Fibroblast of skin of abdomen (primary cell): Measurements from ENCODE around the gene HSD11B1L.
"Not testable (repeated sequence)": the region's sequence is repeated elsewhere in the genome, so short reads cannot be mapped to it uniquely, and the experiment has no call there.

ENCODE experiments used
- DNase-seq: peaks from one replicate; pipeline ENCODE4 v3.0.0-alpha.2; 2013

HSD11B1L gene

DNA sequence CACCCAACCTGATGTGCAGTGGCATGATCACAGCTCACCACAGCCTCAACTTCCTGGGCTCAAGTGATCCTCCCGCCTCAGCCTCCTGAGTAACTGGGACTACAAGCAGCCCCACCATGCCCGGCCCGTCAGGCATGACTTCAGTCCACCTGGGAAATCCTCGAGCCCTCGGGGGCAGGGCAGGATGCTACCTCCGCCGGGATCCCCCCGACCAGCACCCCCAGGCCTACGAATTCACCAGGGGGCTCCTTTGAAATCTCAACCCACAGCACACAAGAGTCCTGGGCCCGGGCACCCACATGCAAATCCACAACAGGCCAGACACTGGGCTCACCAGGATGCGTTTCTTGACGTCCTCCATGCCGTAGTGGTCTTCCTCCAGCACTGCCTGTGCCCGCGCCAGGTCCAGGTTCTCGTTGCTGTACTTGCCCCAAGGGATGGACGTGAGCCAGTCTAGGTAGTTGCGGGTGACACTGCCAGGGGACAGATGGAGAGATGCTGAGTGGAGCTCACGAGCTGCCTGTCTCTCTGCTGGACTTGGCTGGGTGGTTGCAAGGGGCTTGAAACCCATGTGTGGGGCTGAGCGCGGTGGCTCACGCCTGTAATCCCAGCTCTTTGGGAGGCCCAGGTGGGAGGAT lies 19.7 kb downstream of the HSD11B1L start:
- DNase-seq, result no peak

DNA sequence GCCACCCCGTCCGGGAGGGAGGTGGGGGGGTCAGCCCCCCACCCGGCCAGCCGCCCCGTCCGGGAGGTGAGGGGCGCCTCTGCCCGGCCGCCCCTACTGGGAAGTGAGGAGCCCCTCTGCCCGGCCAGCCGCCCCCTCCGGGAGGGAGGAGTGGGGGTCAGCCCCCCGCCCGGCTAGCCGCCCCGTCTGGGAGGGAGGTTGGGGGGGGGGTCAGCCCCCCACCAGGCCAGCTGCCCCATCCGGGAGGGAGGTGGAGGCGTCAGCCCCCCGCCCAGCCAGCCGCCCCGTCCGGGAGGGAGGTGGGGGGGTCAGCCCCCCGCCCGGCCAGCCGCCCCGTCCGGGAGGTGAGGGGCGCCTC lies 21.2 kb downstream of the HSD11B1L start:
- DNase-seq, result not testable (repeated sequence)

DNA sequence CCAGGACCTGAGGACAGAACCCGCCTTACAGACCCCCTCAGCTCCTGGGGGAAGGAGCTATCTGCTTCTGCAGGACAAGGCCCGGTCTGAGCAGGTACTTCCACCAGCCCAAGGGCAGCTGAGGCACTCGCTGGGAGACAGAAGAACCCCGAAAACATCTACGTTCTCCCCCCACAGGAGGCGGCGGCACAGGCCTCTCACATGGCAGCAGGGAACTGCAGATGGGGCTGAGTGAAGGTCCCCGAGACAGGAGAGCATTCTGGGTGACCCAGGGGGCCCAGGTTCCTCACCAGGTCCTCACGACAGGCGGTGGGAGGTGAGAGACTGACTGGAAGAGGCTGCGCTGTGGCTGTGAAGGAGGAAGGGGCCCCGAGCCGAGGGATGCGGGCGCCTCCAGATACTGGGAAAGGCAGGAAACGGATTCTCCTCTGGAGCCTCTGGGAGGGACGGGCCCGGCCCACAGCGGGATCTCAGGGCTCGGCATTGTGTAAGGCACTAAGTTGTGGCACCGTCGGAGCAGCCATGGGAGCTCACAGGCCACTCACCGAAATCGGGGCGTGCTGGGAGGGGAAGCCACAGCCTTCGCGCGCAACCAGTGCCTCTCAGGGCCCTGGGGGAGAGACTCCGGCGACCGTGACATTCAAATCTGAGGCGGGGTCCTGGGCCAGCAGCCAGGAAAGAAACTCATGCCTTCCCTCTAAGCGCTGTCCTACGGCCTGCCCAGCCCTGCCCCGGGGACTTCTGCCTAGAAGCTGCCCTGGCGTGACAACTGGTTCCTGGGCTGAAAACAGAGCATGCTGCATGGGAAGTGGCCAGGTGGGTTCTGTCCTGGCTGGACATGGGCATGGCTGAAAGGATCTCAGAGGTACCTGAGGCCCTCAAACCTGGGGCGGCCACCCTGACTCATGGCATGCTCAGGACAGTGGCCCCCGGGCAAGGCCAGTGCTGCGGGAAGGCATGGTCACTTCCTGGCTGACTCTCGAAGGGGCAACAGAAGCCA lies 23.3 kb downstream of the HSD11B1L start:
- DNase-seq, result no peak

DNA sequence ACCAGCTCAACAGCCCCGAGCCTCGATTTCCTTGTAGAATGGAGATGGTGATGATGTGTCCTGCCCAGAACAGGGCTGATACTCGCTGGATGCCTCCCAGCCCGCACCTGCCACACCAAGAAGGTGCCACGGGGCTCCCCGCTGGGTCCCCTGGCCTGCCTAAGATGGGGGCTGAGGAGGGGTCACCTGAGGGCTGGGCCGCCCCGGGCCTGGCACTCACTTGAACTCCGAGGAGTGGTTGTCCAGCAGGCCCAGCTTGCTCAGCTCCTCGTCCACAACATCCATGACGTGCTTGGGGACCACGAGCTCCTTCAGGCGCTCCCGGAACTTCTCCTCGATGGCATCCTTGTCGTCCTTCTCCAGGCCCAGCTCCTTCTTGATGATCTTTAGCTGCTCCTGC lies 24.7 kb downstream of the HSD11B1L start:
- DNase-seq, result no peak

DNA sequence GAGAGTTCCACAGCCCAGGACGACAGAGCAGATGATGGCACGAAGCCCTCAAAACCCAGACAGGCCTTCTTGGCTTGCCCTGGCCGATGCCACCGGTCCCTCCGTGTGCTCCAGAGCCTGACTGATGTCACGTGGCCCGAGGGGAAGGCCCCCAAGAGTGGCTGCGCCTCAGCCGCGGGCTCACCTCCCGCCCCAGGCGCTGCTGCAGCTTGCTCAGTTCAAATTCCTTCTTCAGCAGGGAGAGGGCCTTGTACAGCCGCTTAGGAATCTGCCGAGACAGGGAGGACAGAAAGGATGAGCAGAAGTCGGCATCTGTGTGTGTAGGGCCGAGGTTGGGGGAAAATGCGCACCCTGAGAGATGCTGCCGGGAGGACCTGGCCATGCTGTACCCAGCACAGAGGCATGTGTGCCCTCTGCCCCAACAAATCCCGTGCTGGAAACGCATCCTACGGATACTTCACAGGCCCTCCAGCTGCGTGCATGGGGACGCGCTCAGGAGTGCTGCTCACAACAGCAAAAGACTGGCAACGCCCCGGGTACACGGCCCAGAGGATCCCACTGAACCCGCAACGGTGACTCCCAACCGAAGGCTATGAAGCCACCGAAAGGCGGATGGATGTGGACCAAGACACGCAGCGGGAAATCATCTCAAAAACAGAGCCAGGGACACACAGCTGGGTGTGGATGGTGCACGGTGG lies 26.2 kb downstream of the HSD11B1L start:
- DNase-seq, result no peak

DNA sequence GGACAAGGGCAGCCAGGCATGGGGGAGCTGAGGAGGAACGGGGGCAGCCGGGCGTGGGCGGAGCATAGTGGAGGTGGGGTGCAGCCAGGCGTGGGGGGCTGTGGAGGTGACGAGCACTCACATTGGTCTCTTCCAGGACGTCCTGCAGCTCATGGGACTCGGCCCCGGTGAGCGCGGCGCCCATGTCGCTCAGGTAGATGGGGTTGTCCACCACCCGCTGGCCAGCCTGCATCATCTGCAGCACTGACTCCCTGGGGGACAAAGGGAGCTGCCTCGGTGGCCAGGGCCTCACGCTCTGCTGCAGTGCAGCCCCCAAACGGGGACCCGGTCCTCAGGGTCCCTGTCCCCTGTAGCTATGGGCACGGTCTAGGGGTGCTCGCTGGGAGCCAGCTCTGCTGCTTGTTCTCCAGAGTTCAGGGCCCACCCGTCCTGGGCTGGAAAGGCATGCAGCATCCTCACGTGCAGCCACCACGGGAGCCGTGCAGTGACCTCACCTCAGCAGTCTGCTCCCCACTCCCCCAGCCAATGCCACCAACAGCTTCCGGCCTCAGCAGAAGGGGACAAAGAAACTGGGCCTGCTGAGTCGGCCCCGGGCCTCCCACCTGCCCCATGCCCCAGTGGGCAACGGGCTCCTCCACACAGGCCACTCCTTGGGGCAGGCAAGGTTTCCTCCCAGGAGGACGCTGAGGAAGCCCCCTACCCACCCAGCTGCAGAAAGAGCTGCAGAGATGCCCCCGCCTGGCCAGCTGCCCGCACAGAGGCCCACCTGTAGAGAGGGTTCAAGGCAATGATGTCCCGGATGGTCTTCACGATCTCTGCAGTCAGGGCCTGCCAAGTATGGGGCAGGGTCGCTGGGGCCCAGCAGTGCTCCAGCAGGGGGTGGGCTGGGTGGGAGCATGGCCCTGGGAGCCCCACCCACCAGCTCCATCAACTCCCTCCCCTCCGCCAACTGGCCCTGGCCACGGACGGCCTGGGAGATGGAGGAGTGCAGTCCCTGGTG lies 27.0 kb downstream of the HSD11B1L start:
- no peak for DNase-seq

DNA sequence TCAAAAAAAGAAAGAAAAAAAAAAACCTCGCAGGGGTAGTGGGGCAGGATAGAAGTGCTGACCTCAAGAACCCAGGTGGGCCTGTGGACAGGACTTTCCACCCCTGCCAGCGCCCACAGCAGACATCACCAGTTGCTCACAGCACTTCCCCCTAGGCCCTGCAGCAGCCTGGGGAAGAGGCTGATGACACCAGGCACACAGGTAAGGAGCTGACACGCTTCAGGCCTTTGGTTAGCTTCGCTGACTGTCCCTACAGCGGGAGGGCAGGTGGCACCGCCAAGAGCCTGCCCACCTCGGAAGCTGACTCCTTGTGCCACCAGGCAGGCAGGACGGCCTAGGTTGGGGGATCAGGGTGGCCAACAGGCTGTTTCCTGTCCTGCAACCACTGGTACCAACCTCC lies 30.2 kb downstream of the HSD11B1L start:
- no peak for DNase-seq

DNA sequence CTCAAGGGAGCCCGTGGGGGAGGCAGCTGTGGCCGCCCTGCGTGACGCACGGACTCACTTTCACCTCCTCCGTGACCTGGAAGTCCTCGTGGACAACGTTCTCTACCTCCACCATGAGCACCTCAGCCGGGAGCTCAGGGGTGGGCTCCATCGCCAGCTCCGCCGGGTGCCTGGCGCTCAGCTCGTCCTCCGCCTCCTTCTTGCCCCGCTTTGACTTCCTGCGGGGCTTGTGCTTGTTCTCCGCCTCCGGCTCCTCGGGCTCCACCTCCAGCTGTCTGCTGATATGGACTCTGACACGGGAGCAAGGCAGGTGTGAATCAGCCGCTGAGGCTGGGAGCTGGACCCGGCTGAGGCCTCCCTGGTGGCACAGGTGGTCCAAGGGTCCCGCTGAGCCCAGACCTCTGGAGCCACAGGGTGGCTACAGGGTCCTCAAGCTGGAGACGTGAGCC lies 30.9 kb downstream of the HSD11B1L start:
- DNase-seq, result no peak

DNA sequence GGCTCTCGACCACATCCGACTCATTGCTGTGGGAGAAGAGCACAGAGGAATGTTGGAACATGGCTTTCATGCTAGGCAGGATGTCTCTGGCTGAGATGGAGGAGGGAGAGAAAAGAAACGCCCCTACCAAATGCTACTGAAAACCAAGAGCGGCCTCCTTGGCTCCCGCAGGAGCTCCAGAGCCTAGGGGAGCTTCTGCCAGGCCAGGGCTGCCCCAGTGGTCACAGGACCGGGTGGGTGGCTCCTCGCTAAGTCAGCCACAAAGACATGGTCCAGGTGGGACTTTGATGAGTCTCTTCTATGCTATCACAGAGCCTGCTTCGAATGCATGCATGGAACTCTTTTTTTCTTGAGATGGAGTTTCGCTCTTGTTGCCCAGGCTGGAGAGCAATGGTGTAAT lies 32.4 kb downstream of the HSD11B1L start:
- no peak for DNase-seq

DNA sequence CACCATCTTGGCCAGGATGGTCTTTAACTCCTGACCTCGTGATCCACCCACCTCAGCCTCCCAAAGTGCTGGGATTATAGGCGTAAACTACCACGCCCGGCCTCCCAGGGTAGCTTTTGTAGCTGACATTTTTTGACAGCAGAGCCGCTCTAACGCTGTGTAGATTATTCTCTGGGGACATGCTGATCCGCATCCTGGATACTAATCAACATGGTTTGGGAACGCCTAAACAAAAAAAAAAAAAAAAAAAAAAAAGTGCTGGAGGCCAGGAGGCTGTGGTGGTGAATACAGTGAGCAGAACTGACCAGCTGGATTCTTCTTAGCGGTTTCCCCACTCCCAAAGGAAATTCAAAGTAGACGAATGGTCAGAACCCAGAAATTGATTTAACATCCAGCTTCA lies 34.0 kb downstream of the HSD11B1L start:
- no peak for DNase-seq

DNA sequence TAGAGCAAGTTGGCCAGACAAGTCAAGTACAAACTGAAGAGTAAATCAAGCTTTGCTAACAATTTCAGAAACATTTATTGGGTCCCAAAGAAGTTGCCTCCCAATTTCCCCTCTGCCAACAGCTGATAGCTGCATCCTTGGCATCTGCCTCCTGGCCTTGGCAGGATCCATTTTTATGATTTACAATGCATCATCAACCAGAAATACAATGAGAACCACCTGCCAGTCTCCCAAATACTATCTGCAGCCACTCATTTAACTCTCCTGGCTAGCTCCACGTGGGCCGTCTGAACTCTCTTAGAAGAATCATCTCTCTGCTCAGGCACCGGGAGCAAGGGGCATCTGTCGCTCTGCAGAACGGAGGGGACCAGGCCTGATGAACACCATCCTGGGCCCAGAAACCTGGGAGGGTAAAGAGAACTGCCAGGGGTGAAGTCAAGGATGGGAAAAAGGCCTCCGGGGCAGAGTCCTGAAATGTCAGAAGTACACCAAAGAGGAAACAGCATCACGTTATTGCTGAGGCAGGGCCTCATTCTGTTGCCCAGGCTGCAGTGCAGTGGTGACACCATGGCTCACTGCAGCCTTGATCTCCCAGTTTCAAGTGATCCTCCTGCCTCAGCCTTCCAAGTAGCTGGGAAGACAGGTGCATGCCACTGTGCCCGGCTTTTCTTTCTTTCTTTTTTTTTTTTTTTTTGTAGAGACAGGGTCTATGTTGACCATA lies 36.5 kb downstream of the HSD11B1L start:
- DNase-seq, result no peak

DNA sequence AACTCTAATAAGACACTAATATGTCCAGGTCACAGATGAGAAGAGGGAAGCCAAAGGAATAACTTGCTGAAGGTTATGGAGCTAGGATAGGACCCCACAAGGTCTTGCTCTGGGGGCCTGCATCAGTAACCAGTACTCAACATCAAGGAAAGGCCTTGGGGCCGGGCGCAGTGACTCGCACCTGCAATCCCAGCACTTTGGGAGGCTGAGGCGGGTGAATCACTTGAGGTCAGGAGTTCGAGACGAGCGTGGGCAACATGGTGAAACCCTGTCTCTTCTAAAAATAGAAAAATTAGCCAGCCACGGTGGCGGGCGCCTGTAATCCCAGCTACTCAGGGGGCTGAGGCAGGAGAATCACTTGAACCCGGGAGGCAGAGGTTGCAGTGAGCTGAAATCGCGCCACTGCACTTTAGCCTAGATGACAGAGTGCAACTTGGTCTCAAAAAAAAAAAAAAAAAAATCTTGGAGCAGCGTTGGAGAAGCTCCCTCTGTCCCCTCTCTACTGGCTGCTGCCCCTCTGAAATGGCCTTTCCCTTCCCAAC lies 37.3 kb downstream of the HSD11B1L start:
- peak; percentile 72 for DNase-seq

DNA sequence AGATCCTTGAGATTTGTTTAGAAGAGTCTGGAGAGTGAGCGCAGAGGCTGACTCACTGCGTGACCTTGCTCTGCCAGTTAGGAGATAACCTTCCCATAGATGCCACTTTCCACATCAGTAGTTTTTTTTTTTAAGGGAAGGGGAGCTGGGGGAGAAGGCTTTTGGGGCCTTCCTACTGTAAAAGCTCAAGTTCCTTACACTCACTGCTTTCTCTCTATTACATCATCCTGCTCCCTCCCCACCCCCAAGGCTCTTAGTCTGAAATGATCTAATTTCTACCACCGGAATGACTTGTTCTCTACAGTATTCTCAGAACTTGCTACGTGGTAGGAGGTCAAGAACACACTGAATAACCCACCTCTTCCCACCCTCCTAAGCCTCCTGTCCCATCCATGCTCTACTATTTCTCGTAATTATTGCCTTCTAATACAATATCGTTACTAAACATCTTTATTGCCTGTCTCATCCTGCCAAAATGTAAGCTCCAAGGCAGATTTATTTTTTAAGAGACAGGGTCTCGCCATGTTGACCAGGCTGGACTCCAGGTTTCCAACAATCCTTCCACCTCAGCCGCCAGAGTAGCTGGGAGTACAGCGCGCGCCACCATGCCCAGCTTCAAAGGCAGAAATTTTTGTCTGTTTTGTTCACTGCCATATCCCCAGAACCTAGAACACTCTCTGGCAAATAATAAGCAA lies 37.9 kb downstream of the HSD11B1L start:
- peak; percentile 95 for DNase-seq

DNA sequence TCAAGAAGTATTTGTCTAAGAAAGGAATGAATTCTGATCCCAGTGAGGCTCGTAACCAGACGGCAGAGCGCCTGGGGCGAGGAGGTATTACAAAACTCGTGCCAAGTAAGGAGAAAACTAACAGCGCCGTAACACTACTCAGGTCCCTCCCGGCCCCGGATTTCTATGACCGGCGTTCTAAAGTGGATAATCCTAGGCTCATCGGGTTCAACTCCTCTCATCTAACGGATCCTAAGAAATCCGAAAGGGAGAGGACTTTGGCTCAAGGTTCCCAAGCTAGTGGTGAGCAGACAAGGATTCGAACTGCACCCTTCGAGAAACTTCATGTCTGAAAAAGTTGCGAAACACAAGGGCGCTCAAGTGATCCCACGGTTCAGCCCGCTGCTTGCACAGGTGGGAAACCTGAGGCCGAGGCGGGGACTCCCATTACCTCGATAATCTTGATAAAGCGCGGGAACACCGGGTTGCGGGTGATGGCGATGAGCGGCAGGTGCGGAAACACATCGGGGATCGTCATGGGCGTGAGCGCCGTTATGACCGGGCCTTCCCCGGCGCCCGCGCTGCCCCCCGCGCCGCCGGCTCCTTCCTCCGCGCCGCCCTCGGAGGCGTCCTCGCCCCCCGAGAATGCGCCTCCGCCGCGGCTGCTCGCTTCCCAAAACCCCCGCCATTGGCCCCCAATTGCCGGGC lies 38.6 kb downstream of the HSD11B1L start:
- no peak for DNase-seq

DNA sequence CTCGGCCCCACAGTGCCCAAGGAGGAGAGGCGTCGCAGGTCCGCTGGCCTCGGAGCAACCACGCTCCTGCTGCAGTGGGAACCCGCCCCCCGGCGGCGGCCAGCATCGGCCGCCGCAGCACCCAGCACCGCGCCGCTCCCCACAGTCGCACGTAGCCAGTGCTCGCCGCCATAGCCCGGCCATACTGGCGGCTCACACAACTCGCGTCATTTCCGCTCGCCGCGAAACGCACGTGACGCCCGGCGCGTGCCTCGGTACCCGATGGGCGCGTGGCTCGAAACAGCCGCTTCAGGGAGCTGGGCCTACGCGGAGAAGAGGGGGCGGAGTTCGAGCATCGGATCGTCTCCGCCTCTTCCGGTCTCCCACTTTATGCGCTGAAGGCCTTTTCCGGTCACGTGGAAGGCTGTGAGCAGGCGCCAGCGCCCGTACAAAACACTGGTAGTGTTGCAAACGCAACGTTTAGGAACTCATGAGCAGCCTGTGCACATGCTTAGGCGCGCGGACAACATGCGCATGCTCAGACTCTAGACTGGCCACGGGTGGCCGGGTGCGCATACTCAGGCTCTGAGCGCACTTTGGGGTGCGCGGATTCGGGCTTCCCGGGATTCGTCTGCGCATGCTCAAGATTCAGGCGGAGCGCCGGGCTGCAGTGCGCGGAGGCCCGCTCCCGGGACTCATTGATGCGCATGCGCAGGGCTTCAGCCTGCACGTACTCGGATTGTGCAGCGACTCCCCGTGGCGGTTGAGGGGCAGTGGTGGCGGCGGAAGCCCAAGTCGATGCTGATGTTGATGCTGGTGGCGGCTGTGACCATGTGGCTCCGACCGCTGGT lies 39.3 kb downstream of the HSD11B1L start, which contains the start of the genes CATSPERD and LONP1:
TSS of gene CATSPERD (plus strand) at position 677 of the 830 bp plus-strand sequence. CDS start at position 778, 101 bp downstream.
TSS of gene LONP1 (minus strand) at position 186 of the 830 bp plus-strand sequence. CDS start at position 172, 14 bp downstream.
- DNase-seq, result peak; percentile 99

DNA sequence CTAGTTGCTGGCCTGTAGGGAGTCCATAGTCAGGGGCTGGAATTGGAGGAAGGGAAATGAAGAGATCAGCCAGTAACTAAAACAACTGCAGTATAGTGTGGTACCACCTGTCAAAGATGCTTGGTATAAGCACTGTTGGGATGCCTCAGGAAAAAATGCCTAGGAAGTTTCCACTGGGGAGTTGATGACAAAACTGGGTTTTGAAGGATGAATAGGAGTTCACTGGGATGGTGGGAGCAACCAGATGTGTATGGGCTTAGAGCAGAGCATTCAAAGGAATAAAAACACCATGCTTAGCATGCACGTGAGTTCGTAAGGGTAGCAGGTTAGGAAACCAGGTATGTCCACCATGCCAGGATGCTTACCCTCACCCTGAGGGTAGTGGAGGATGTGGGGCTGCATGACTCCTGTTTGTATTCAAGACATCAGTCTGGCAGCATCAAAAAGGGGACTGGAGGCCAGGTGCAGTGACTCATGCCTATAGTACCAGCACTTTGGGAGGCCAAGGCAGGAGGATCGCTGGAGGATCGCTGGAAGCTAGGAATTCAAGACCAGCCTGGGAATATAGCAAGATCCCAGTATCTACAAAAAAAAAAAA lies 46.7 kb downstream of the HSD11B1L start:
- DNase-seq, result no peak

DNA sequence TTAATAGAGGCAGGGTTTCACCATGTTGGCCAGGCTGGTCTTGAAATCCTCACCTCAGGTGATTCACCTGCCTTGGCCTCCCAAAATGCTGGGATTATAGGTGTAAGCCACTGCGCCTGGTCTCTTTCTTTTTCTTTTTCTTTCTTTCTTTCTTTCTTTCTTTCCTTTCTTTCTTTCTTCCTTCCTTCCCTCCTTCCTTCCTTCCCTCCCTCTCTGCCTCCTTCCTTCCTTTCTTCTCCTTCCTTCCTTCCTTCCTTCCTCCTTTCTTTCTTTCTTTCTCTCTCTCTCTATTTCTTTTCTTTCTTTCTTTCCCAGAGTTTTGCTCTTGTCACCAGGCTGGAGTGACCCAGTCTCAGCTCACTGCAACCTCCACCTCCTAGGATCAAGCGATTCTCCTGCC lies 52.3 kb downstream of the HSD11B1L start:
- DNase-seq, result not testable (repeated sequence)
